Testis (tissue), 2 donors: ENCODE measurements around the gene SNX20.

Experiments used
- POLR2A ChIP-seq: fragments of 450-650 bp; IDR thresholded peaks from one replicate; pipeline ENCODE4 v1.6.1; 2017; ENCODE audit warnings: antibody characterized with exemption, mild to moderate bottlenecking, moderate library complexity
- TF ChIP-seq, protein P1 (sequence below), 3 experiments: fragments of 450-650 bp in 2 of 3; fragments of 200-600 bp in 1 of 3; sonication (generic) in 1 of 3; IDR thresholded peaks; one replicate each; pipeline ENCODE4 v1.5.1; 2016 to 2019; ENCODE audit warnings: antibody characterized with exemption in 3 of 3, mild to moderate bottlenecking in 2 of 3, moderate library complexity in 1 of 3

DNA sequence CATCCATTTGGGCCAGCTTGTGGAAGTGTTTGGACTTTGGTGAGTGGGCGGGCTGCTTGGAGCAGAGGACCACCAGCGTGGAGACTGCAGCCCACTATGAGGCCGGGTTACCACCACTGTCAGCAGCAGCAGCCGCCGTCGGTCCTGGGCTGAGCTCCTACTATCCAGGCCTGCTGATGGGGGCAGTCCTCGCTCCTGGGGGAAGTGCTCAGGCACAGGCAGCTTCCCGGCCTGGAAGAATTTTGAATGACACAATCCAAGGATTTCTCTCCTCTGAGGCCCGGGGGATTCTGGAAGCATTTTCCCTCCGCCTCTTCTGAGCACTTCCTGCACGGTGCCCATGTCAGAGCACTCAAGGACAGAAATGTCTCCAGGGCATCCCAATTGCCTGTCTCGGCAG lies 7.0 kb upstream of the SNX20 start:
- TF ChIP-seq, protein P1, sequence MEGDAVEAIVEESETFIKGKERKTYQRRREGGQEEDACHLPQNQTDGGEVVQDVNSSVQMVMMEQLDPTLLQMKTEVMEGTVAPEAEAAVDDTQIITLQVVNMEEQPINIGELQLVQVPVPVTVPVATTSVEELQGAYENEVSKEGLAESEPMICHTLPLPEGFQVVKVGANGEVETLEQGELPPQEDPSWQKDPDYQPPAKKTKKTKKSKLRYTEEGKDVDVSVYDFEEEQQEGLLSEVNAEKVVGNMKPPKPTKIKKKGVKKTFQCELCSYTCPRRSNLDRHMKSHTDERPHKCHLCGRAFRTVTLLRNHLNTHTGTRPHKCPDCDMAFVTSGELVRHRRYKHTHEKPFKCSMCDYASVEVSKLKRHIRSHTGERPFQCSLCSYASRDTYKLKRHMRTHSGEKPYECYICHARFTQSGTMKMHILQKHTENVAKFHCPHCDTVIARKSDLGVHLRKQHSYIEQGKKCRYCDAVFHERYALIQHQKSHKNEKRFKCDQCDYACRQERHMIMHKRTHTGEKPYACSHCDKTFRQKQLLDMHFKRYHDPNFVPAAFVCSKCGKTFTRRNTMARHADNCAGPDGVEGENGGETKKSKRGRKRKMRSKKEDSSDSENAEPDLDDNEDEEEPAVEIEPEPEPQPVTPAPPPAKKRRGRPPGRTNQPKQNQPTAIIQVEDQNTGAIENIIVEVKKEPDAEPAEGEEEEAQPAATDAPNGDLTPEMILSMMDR (IDR thresholded peaks at IDR 0.05): no peak
- TF ChIP-seq POLR2A: no peak
